GM19351 (cell line): ENCODE measurements around the gene ARHGAP26.

Source experiments
- ATAC-seq: cut with Tn5 transposase; IDR thresholded peaks from one replicate; pipeline ENCODE4 v1.9.1; 2021; ENCODE audit warnings: mild to moderate bottlenecking, moderate library complexity; ENCODE audit not compliant: unreplicated experiment

Gene ARHGAP26

DNA sequence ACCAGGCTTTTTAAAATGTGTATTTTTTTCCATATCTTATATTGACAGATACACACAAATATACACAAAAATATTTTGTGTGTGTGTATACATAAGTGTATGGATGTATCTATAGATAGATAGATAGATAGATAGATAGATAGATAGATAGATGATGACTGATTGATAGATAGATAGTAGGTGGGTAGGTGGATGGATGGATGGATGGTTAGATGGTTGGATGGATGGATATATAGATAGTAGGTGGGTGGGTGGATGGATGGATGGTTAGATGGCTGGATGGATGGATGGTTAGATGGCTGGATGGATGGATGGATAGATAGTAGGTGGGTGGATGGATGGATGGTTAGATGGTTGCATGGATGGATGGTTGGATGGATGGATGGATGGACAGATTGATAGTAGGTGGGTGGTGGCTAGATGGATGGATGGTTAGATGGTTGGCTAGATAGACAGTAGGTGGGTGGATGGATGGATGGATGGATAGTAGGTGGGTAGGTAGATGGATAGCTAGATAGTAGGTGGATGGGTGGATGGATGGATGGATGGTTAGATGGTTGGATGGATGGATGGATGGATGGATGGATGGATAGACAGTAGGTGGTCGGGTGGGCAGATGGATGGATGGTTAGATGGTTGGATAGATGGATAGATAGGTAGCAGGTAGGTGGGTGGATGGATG, 477.1 kb downstream of the ARHGAP26 start:
- no peak for ATAC-seq

DNA sequence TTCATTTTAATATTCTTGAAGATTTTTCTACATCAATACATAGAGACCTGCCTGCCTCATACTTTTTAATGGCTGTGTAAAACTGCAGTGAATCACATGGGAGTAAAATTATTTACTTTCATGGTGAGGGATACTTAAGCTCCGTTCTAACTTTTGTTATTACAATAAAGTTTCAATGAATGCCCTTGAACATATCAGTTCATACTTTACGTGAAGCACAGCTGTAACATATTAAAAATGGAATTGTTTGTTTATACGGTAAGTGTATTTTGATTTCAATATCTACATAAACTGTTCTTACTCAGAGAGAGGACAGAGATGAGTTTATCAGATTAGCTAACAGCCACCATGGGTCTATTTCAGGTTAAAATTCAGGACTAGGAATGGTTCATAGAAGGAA, 478.2 kb downstream of the ARHGAP26 start:
- ATAC-seq, result no peak

DNA sequence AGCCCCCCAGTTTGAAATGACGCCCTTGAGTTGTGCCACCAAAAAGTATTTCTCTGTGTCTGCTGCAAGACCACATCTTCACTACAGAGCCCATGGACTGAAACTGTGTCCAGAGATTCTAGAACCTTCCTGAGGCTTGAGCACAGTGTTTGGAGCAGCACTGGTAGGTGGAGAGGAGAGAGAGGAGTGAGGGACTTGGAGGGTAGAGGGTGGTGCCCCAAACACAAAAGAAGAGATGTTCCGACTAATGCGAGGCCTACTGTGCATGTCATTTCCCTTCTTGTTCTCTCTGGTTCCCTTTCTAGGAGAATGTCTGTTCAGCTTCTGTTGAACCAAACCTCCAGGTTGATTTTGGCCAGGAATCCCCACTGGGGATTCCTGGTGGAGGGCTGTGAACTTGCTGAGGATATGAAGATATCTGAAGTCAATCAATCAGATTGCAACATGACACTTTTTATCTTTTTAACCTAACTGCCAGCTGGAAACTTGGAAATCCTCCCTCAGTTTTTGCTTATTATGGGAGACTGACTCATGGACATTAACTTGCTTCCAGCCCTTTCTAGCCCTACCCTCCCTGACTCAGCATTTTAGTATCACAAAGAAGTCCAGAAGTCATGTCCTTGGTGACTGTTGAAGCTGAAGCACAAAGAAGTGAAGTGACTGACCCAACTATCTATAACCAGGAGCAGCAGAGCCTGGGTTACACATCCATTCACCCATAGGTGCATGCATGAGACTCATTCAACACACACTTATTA, 478.8 kb downstream of the ARHGAP26 start:
- ATAC-seq, result no peak

DNA sequence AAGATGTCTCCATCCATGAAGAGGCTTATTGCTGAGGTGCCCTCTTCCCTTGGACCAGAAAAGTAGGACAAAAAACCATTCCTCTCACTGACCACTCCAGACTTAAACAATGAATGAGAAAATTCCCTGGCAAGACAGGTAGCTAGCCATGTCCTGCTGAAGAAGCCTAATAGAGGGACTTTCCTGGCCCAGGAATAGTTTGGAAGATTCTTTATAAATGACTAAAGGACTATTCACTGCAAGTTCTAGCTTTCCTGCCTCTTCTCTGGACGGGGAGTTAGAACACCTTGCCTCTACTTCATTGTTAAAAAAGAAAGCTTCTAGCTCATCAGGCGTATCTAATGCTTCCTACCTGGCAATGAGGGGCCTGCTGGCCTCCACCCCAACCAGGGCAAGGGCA, 479.7 kb downstream of the ARHGAP26 start:
- no peak for ATAC-seq

DNA sequence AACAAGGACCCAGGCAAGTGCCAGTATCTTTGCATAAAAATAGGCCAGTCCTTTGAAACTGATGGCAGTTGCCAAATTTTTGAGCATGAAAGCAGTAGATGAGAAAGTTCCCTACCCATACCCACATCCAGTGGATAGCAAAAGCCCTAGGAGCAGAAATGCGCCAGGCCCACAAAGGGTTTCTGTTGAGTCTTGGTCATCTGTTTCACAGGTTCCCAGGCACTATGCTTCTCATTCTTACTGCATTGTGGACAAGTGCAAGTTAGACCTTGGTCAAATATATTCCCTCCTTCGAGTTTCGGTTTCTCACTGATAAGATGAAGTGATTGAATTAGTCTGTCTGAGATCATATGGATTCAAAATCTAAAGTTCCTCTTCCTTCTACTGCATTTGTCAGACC, 481.0 kb downstream of the ARHGAP26 start:
- ATAC-seq, result peak; percentile 81

DNA sequence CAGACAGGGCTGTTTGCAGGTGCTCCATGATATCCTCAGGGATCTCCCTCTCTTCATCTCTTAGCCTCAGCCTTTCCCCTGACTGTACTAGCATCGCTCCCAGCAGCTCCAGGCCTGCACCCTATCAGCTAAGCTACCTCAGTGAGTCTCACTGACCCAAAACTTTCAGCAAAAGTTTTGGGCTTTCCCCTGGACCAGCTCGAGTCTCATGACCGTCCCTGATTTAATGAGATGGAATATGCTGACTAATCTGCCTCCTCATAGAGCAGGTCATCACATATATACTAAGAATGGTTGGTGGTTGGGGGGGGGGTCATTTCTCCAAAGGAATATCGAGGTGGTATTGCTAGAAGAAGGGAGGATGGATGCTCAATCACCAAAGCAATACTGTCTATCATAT, 481.8 kb downstream of the ARHGAP26 start:
- ATAC-seq, result peak; percentile 53

DNA sequence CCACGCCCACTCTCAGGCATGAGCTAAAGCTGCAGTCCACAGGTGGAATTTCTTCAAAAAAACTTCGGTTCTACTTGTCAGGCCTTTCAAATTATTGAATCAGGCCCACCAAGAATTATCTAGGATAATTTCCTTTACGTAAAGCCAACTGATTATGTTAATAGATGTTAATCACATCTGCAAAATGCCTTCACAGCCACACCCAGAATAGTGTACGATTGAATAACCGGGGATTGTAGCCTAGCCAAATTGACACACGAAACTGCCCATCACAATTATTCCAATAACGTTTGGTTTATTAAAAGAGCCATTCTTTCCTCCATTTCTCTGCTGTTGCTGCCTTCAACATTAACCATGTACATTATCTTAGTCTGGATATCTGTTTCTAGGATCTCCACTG, 484.6 kb downstream of the ARHGAP26 start:
- ATAC-seq, result no peak

DNA sequence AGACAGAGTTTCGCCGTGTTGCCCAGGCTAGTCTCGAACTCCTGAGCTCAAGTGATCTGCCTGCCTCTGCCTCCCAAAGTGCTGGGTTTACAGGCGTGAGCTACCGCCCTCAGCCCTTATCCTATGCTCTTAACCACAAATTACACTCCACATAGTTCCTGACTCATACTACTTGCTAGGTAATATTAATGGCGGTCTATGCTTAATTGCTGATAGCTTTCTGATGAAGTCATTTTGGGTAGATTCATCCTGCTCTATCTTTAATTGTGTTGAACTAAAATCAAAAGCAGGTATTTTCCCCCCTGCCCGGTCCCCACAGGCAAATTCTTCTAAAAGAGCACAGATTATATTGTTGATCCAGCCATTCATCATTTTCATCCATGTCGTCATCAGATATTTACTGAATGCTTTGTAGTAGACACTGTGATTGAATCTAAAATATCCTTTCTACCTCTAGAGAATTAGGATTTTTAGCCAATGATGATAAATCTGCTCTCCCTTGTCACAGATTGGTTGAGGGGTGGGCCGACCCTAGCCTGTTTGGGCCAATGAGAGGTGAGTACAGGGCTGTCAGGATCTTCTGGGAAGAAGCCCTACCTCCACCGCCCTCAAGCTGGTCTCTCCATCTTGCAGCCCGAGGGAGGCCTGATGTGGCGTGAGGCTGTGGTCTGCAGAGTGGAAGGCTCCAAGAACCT, 488.5 kb downstream of the ARHGAP26 start:
- no peak for ATAC-seq

DNA sequence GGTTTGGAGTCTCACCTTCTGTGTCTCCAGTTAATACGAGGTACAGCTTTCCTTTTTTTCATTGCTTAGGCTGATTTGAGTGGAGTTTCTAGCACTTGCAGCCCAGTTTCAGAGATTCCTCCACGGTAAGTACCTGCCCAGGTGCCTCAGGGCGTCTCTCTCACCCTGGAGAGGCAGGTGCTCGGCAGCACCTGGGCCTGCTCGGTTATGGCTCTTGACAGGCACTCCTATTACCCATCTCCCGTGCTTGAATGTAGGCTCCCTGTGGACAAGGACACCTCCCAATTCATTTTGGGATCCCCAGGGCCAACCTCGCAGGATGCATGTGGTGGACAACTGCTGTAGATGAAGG, 489.1 kb downstream of the ARHGAP26 start:
- no peak for ATAC-seq

DNA sequence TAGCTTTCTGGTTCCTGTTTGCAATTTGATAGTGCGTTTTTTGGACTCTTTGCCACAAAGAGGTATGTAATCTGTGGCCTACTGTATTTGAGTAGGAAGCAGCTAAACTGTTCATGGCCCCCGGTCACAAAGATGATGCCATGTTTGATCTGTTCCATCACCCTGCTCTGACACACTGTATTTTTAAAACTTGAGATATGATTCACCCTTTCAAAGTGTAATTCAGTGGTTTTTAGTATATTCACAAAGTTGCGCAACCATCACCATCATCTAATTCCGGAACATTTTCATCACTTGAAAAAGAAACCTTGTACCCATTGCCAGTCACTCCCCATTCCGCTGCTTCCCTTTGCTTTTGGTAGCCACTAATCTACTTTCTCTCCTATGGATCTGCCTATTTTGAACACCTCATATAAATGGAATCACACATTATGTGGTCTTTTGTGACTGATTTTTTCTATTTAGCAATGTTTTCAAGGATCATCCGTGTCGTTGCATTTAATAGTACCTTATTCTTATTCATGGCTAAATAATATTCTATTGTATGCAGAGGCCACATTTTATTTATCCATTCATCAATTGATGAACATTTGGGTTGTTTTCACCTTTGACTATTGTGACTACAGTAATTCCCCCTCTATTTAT, 491.7 kb downstream of the ARHGAP26 start:
- ATAC-seq, result no peak

DNA sequence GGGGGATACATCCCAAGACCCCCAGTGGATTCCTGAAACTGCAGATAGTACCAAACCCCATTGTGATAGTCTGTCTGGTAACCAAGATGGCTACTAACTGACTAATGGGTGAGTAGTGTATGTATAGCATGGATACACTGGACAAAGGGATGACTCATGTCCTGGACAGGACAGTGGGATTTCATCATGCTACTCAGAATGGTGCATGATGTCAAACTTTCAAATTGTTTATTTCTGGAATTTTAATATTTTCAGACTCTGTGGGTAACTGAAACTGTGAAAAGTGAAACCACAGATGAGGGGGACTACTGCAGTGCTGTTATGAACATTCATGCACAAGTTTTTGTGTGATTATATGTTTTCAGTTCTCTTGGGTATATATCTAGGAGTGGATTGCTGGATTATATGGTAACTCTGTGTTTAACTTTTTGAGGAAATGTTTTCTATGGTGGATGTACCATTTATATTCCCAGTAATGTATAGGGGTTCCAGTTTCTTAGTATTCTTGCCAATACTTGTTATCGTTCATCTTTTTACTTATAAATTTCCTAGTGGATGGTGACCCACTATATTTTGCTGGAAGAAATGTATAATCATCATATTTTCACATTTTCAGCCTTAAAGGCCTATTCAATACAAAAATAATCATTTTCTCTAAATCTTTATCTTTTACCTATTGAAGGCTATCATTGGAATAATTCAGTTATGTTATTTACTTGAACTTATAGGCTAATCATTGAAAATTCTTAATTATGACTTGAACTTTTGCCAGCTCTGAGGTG, 492.4 kb downstream of the ARHGAP26 start:
- peak; percentile 80 for ATAC-seq

DNA sequence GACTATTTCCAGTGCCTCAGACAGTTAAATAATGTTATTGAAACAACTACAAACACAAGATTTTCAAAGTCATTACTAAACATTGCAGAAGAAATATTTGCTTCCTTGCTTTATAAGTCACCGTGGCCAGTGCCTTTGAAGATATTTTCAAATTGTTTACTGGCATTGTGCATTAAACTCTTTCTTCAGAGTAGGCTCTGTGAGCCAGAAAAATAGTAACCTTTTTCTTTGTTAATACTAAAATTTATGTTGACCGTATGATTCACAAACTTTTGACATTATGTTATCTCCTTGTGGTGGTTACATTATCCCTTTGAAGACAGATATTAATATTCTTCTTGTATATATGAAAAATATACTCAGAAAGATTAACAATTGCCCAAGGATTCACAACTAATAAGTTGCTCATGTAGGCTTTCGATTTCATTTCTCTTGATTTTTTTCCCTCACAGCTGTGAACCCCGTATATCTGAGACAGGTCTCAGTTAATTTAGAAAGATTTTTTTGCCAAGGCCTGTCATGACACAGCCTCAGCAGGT, 493.2 kb downstream of the ARHGAP26 start:
- ATAC-seq, result no peak

DNA sequence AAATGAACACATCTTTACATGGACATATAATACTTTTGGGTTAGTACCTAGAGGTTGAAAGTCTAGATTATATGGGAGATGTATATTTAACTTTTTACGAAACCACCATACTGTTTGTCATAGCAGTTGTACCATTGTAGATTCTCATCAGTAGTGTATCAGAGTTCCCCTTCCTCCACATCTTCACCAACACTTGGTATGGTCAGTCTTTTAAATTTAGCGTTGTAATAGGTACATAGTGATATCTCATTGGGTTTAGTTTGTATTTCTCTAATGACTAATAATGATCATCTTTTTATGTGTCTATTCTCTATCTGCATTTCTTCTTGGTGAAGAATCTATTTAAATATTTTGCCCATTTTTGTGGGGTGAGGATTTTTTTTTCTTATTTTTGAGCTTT, 495.8 kb downstream of the ARHGAP26 start:
- ATAC-seq, result no peak

DNA sequence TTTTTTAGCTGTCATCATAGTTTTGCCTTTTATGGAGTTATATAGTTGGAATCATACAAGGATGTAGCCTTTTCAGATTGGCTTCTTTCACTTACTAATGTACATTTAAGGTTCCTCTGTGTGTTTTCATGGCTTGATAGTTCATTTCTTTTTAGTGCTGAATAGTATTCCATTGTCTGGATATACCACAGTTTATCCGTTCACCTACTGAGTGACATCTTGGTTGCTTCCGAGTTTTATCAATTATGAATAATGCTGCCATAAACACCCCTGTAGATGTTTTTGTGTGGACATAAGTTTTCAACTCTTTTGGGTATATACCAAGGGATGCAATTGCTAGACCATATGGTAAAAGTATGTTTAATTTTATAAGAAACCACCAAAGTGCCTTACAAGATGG, 497.0 kb downstream of the ARHGAP26 start:
- no peak for ATAC-seq

DNA sequence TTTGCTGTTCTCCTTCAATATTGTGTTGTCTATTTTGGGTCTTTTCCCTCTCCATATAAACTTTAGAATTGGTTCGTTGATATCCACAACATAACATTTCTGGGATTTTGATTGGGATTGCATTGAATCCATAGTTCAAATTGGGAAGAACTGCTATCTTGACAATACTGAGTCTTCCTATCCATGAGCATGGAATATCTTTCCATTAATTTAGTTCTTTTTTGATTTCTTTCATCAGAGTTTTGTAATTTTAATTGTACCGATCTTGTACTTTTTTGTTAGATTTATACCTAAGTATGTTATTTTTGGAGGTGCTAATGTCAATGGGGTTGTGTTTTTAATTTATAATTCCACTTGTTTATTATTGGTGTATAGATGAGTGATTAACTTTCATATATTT, 498.2 kb downstream of the ARHGAP26 start:
- ATAC-seq, result no peak

DNA sequence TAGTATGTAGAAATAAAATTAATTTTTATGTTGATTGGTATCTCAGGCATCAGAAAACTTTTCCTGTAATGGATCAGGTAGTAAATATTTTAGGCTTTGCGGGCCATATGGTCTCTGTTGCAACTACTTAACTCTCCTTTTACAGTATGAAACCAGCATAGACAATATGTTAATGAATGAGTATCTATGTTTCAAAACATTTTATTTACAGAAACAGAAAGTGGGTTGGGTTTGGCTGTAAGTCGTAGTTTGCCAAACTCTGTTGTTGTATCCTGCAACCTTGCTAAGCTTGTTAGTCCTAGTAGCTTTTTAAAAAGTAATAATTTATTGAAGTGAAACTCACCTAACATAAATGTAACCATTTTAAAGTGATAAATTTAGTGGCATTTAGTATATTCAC, 501.3 kb downstream of the ARHGAP26 start:
- peak; percentile 55 for ATAC-seq

DNA sequence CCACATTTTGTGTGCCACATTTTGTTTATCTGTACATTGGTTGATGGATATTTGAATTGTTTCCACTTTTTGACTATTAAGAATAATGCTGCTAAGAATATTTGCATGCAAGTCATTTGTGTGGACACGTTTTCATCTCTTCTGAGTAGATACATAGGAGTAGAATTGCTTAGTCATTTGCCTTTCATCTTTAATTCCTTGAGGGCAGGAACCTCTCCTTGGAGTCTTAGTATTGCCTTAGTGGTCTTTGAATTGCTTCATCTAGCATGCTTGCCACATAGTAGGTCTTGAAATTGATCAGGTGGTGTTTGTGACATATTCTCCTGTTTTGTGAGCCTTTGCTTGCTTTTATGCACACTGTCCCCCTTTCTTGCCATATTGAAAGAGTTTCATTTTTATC, 504.8 kb downstream of the ARHGAP26 start:
- ATAC-seq, result no peak

DNA sequence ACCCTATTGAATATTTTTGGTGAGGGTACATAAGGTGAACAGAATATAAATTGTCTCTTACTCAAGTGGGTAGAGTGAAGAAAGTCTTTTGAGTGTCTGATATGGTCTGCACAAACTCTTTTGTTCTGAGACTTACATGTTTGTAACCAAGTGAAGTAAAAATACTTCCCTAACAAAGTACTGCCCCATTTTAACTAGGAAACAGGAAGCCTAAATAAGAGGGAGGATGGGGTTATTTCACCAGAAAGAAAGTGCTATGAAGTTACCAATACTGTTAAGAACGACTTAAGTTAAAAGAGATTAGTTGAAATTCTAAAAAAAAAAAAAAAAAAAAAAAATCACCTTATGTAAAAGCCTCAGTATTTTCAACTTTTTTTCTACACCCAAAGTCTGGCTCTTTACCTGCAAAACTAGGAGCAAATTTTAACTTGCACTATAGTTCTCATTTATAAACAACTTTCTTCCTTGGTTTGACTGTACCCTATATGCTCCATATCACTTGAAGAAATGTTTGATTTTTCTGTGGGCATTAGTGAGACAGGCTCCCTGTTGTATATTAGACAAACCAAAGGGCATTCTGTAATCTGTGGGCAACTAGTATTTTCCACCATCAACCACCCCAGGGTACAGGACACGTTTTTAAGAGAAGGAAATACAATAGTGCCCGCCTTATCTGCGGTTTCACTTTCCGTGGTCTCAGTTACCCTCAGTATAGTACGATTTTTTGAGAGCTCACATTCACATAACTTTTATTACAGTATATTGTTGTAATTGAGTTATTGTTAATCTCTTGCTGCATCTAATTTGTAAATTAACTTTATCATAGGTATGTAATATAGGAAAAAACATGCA, 505.6 kb downstream of the ARHGAP26 start:
- ATAC-seq, result no peak

DNA sequence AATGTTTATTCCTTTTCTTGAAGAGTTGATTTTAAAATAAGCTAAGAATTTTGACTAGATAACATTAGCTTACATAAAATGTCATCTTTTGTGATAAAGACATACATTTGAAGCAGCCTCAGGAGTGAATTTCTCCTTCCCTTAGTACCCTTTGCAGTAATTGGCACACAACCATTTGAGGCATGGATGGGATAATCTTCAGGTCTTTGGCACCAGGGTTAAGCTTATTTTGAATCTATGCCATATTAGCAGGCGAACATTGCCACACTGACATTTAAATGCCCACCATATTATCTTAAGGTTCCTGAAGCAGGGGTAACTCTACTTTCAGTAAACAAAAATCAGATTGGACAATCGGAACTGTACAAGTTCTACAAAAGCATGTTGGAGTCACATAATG, 507.4 kb downstream of the ARHGAP26 start:
- ATAC-seq, result no peak
